Measurements from ENCODE around the gene CEBPG.

DNA sequence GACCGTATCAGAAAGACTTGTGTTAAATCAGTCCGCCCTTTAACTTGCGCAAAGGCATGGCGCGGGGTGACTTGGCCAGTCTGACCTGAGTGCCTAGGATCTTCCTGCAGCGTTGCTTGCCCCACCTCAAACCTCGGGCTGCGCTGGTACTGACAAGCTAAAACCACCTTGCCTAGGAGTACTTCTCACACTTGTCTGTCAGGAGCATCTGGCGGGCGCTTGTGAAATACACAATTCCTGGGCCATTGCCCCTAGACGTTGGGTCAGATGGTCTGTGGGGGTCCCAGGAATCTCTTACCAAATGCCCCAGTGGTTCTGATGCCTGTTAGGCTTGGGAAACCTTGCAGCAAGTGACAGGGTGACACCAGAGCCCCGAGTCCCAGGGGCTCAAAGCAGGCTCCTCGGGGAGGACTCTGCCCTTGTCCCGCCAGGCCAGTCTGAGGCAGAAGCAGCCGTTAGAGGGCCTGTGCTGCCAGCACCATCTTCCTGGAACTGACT, 12.9 kb downstream of the CEBPG start:
- TF ChIP-seq POLR2AphosphoS5 (IDR thresholded peaks at IDR 0.05; ENCODE audit: borderline replicate concordance, low read depth, low read length) (no peak), EZH2 (IDR thresholded peaks at IDR 0.05) (no peak)
